Gastroesophageal sphincter (tissue), 3 donors: ENCODE data around the gene MAP1S.

Experiments
- CTCF ChIP-seq, 4 experiments: fragments of 200-600 bp in 2 of 4; fragments of 450-650 bp in 2 of 4; sonication (generic) in 1 of 4; IDR thresholded peaks; one replicate each; pipeline ENCODE4 v1.5.1; 2017 to 2019; ENCODE audit warnings: antibody characterized with exemption in 4 of 4, mild to moderate bottlenecking in 2 of 4, moderate library complexity in 2 of 4
- POLR2A ChIP-seq, 2 donors: fragments of 450-650 bp; IDR thresholded peaks; one replicate each; pipeline ENCODE4 v1.6.1; 2017; ENCODE audit warnings: antibody characterized with exemption in 2 of 2, mild to moderate bottlenecking in 2 of 2, moderate library complexity in 1 of 2

DNA sequence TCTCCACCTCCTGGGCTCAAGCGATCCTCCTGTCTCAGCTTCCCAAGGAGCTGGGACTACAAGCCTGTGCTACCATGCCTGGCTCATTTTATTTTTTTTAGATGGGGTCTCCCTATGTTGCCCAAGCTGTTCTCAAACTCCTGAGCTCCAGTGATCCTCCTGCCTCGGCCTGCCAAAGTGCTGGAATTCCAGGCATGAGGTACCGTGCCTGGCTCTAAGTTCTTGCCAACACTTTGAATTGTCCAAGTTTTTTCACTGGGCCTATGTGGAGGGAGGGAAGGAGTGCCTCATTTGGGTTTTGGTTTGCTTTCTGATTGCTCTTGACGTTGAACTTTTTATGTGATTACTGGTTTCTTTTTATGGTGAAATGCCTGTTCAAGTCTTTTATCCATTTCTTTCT is 26.7 kb upstream of the MAP1S start:
- TF ChIP-seq CTCF (IDR thresholded peaks at IDR 0.05) (no peak), POLR2A (IDR thresholded peaks at IDR 0.05) (no peak)
